GM12865 (cell line): ENCODE measurements around the gene ERH.
A peak's percentile ranks its signal among the peaks of the same experiment; 100 is the strongest.
"Not testable (repeated sequence)": the region's sequence is repeated elsewhere in the genome, so short reads cannot be mapped to it uniquely, and the experiment has no call there.

ENCODE experiments used
- DNase-seq: peaks from one replicate; pipeline ENCODE4 v3.0.0; 2010; ENCODE audit warnings: low read depth
- H3K4me3 ChIP-seq: 2 replicates; pipeline ENCODE4 v1.5.1; 2011; ENCODE audit warnings: mild to moderate bottlenecking, low read depth, low read length, control low read depth
- CTCF ChIP-seq: IDR thresholded peaks from 2 replicates; pipeline ENCODE4 v1.5.1; 2011; ENCODE audit warnings: low read length, control low read depth, low read depth, inconsistent platforms; ENCODE audit not compliant: insufficient read depth; ENCODE audit errors: missing control alignments

ERH gene

DNA sequence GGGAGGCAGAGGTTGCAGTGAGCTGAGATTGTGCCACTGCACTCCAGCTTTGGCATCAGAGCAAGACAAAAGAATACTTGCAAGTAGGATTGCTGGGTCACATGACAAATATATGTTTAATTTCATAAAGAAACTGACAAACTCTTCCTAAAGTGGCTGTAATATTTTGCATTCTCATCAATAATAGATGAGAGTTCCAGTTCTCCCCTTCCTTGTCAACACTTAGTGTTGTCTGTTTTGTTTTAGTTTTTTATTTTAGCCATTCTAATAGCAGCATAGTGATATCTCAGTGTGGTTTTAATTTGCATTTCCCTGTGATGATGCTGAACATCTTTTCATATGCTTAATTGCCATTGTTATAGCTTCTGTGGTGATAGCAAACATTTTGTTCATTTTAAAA is 31.5 kb upstream of the ERH start:
- TF ChIP-seq CTCF: no peak
- H3K4me3 ChIP-seq: no peak overlapping the region
- no peak for DNase-seq

GRCh38 chr14:69428289-69428998 is 30.3 kb upstream of the ERH start:
- TF ChIP-seq CTCF: no peak
- no peak overlapping the region for H3K4me3 ChIP-seq
- peak; percentile 67 for DNase-seq

- DNase-seq: no peak
- no peak overlapping the region for H3K4me3 ChIP-seq
Measured at GRCh38 chr14:69427596-69427995, 29.5 kb upstream of the ERH start.

GRCh38 chr14:69424149-69424923 is 26.2 kb upstream of the ERH start:
- DNase-seq: no peak
- TF ChIP-seq CTCF: no peak
- H3K4me3 ChIP-seq: no peak overlapping the region

More at GRCh38 chr14:69427596-69427995, 29.5 kb upstream of the ERH start:
- TF ChIP-seq CTCF: no peak

DNA sequence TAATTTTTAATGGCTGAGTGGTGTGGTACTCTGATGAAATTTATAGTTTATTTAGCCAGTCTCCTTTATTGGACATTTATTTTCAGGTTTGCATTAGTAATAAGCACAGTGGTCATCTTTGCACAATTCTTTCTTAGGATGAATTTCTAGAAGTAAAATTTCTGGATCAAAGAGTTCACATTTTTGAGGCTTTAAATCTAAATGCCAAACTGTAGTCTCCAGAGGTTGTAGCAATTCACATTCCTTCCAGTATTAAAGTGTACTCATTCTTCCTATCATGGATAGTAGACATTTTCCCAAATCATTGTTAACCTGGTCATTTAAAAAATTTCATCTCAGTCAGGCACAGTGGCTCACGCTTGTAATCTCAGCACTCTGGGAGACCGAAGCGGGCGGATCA is 25.2 kb upstream of the ERH start:
- TF ChIP-seq CTCF: no peak
- no peak overlapping the region for H3K4me3 ChIP-seq
- no peak for DNase-seq

DNA sequence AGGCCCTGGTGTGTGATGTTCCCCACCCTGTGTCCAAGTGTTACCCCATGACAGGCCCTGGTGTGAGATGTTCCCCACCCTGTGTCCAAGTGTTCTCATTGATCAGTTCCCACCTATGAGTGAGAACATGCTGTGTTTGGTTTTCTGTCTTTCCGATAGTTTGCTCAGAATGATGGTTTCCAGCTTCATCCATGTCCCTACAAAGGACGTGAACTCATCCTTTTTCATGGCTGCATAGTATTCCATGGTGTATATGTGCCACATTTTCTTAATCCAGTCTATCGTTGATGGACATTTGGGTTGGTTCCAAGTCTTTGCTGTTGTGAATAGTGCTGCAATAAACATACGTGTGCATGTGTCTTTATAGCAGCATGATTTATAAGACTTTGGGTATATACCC is 18.0 kb upstream of the ERH start:
- not testable (repeated sequence) for H3K4me3 ChIP-seq

DNA sequence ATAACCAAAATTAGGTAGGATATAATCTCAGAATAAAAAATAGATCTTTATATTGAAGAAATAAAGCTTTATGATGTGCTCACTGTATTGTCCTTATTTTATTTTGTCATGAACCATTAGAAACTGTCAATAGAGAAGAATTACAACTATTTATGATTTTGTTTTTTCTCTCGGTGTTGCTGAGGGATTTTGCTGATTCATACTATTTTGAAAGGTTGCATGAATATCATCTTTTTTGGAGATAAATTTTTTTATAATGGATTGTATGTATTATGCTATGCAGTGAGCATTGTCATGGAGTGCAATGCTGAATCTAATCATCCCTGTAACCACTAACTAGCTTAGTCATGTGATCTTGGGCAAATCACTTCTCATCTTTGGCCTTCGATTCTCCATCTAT is 15.4 kb upstream of the ERH start:
- no peak for DNase-seq
- no peak overlapping the region for H3K4me3 ChIP-seq
- TF ChIP-seq CTCF: no peak

More for the DNA sequence above, 18.0 kb upstream of the ERH start:
- not testable (repeated sequence) for DNase-seq
